ENCODE data around the gene PPP1R36.

Gene PPP1R36

DNA sequence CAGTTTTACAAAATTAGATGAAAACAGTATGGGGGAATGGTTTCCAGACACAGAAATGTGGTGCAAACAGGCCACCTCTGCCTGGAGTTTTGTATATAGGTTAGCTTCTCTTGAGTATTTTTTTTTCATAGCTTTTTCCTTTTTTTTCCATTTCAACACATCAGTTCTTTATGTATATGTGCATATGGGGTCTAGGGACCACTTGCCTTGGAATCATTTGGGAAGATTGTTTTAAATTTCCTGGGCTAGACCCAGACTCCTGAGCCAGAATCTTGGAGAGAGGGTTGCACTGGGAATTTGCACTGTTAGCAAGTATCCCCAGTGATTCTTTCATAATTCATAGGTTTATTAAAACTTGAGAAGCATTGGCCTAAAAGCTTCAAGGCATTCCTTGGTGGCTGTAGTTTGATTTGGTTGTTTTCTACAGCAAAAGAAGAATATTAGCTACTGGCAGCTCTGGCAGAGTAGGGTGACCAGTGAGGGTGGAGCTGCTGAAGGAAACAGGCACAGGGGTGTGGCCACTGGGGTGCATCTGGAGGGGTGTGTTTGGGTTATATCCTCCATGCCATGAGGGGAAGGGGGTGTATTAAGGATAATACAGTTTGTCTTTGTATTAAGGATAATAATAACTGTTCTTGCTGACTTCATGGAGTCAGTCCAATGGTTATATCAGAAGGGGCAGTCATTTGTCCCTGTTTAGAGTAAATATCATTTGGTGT, 22.8 kb downstream of the PPP1R36 start:
- no peak for DNase-seq

DNA sequence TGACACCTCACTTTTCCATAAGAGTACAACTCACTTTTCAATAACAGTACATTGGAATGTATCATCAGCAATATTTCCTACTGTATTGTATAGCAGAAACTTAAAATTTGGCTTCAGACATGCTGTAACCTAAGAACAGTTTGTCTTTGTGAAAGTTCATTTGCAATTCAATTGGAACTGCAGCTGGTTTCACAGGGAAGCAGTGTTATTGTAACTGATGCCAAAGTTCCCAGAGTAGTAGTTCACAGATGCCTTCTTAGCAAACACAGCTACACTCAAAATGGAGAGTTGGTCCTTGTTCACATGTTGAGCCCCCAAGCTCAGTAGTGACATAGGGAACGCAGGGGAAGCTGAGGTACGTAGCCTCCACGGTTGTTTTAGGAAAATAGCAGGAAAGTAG, 23.3 kb downstream of the PPP1R36 start:
- DNase-seq: no peak

DNA sequence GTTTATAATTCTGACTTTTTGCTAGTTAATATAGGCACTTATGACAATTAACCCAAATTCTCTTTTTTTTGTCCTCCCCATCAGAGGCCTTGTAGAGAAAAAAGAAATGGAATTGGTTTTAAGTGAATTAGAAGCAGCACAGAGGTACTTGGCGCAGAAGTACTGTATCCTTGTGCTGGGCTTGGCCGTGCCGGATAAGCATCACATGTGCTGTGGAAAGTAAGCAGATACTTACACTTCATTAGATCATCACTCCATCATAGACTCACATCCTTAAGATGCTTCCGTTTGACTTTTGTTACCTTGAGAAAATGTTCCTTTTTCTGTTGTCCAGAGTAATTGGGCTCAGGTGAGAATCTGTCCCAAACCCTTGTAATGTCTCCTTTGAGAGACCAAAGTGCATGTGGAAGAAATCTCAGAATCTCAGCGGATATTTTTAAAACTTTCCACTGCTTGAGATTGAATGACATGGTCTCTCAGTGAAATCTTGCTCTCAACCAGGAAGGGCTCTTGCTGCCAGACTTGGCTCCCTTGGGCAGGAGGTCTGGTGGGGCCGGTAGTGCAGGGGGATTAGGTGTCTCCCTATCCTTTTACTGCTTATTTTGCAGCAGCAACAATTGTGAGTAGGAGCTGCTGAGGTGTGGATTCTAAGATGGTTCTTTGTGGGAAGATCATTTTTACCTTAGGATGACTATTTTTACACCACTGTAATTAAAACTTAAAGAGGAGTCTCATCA, 24.8 kb downstream of the PPP1R36 start:
- no peak for DNase-seq

GRCh38 chr14:64577211-64577610, 27.4 kb downstream of the PPP1R36 start:
- DNase-seq: no peak

DNA sequence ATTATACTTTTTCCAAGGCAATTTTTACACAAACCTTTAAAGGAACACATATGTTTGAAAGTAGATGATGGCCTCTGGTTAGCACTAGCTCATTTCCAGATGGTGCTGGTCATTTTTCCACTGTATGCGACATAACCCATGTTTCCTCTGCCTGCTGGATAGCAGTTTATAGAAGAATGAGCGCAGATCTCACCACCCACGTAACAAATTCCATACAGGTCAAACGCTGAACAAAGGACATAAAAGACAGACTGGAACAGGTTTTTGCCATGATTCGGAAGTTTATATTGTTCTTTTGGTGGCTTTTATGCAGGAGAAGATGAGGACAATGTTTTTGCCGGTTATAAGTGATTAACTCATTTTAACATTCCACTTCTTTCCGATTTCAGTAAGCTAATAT, 30.7 kb downstream of the PPP1R36 start:
- no peak for DNase-seq

DNA sequence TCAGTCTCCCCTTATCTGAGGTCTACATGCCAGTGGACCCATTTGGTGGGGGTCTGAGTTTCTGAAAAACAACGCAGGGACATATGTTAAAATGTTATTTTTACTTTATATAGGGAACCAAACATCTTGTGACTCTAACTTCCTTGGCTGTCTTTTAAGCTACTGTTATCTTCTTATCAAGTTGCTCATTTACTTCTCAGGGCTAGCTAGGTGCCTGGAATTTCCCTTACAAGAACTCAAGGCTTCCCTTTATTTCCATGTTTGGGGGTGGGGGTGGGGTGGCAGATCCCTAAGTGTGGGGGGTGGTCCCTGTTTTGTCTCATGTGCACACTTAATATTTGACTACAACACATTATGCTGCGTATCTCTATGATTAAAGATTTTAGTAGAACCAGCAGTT, 31.6 kb downstream of the PPP1R36 start:
- no peak for DNase-seq

DNA sequence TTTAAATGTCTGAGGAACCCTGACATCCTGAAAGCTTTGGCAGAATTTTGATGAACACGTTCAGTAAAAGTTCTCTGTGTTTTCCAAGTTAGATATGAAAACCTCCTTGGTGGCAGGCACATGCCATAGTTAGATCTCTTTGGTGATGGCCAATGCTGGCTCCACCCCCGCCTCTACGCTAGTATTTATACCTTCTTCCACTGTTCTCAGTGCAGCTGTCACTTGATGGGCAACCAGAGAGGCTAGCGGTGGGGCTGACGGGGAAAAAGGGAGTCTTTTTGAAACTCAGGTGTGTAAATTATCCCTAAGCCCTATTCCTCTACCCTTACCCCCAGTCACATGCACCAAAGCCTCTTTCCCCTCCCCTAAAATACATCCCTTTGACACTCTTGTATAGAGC, 32.1 kb downstream of the PPP1R36 start:
- no peak for DNase-seq

- DNase-seq: no peak
Measured at GRCh38 chr14:64584190-64584589, 34.4 kb downstream of the PPP1R36 start.

- no peak for DNase-seq
Measured at GRCh38 chr14:64591809-64592208, 42.0 kb downstream of the PPP1R36 start.

DNA sequence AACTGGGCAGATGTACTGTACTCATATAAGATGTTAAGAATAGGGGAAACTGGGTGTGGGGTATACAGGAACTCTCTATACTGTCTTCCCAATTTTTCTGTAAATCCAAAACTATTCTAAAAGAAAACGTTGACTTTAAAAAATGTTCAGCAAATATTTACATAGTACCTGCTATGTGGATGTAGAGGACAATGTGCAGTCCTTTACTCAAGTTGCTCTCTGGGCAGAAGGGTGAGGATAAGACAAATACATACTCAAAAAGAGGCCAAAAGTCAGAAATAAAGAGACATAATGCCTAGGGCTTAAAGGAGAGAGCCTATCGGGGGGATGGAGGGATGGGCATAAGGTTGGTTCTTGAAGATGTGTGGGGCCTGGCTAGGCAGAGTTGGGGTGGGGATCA, 44.7 kb downstream of the PPP1R36 start:
- no peak for DNase-seq

- no peak for DNase-seq
Measured at GRCh38 chr14:64598404-64598803, 48.6 kb downstream of the PPP1R36 start.

- no peak for DNase-seq
Measured at GRCh38 chr14:64601571-64601970, 51.8 kb downstream of the PPP1R36 start.

- DNase-seq: no peak
Measured at GRCh38 chr14:64602826-64603225, 53.1 kb downstream of the PPP1R36 start.

DNA sequence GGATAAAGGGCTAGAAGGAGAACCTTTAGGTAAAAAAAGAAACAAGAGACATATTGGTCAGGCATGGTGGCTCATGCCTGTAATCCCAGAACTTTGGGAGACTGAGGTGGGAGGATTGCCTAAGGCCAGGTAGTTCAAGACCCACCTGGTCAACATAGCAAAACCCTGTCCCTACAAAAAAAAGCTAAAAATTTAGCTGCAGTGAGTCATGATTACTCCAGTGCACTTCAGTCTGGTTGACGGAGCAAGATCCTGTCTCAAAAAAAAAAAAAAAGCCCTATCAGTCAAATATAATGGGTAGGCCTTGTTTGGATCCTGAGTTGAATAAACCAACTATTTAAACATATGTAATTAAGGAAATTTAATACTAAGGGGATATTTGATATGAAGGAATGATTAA, 54.2 kb downstream of the PPP1R36 start:
- DNase-seq: no peak

- no peak for DNase-seq
Measured at GRCh38 chr14:64604881-64605280, 55.1 kb downstream of the PPP1R36 start.

DNA sequence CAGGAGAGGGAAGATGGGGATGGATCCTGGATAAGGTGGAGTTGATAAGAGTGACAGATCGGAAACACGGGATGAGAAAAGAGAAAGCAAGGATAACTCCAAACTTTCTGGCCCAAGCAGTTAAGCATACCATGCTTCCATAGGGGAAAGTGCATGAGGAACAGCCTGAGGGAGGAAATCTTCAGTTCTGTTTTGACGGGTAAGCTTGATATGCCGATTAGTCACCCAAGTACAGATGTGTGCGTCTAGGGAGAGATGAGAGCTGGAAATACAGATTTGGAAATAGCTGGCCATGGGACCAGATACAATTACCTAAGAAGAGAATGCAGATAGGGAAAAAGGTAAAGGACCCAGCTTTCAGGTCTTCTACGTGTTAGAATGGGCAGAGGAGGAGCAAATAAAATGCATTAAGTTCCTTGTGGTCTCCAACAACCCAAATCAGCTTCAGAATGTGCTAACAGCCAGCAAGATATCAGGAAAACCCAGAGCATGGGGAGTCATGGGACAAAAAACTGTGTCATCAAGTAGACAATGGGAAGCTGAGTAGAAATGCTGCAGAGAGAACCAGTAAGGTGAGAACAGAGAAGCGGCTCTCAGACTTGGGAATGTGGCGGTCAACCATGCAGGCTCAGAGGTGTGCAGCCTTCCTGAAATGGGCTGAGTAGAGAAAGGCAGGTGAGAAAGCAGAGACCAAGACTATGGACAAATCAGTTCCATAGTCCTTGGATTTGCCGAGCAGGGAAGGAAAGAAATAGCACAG, 56.3 kb downstream of the PPP1R36 start:
- no peak for DNase-seq

- DNase-seq: no peak
Measured at GRCh38 chr14:64610049-64610746, 60.4 kb downstream of the PPP1R36 start.

- DNase-seq: no peak
Measured at GRCh38 chr14:64611358-64612020, 61.7 kb downstream of the PPP1R36 start.

DNA sequence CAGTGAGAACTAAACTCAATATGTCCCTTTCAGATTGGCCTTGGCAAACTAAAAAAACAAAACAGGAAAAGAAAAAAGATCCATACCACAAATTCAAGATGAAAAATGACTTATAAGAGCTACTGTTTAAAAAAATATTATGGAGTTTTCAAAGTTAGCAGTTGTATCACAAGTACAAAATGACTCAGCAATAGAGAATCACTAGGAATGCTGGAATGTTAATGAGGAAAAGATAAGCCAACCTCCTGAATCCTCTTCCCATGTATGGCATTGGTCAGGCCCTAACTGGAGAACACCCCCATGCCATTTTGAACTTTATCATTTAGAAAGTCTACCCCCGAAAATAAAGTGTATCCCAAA, 62.2 kb downstream of the PPP1R36 start:
- no peak for DNase-seq

- DNase-seq: no peak
Measured at GRCh38 chr14:64612971-64613666, 63.4 kb downstream of the PPP1R36 start.

DNA sequence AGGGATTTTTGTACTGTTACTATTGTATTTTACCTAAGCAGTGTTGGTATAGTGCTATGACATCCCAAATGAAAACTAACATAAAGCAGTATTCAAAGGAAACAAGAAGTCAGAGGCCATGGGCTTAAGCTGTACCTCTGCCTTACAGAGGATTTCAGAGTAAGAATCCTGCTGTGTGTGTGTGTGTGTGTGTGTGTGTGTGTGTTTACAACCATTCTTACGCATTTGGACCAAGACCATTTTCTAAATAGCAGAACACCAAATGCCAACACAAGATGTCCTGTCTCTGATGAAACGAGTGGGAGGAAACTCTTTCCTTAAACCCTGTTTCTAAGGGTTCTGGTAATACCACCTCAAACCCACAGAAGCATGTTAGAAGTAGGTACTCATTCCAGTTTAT, 64.4 kb downstream of the PPP1R36 start:
- no peak for DNase-seq

DNA sequence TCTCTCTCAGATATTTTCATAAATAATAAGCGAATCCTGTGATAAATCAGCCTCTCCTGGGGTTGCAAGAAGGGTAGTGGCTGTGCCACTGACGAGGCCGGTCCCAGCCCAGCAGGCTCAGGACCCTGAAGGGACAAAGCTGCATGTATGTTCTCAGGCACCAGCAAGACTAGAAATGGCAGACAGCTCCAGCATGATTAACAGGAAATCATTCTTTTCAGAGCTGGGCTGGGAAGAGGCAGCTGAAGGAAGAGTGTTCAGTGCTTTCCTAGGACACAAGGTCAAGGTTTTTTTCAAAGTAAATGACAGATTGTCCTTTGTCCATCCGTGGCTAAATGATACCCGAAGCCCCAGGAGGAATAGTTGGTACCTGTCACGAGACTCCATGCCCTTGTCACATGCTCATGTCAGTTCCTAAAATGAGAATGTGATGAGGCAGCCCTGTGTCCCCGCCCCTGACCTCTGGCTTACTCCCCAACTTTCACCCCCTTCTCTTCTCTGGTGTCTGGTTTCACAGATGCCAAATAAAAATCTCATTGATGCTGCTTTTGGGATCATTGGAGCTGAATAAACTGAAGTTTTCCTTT, 65.1 kb downstream of the PPP1R36 start:
- DNase-seq: no peak

Data from CD4-positive, alpha-beta T cell treated with Interleukin-4 for 1 hour (primary cell).